ENCODE results near the gene FAM89B.

- TF ChIP-seq CTCF (IDR thresholded peaks at IDR 0.05) = no peak
- TF ChIP-seq POLR2AphosphoS5 (IDR thresholded peaks at IDR 0.05; ENCODE audit: low read depth, low read length) = peak; percentile 43
- TF ChIP-seq REST (IDR thresholded peaks at IDR 0.05; ENCODE audit: insufficient read depth in 1 of 2, low read depth in 2 of 2, low read length in 1 of 2) = no peak
- no peak for TF ChIP-seq TCF7L2 (IDR thresholded peaks at IDR 0.05; ENCODE audit: low read depth, low read length)
These were observed 47.4 kb upstream of the FAM89B start, which contains the start of gene SCYL1 for GRCh38 chr11:65524741-65525545.
